HEK293T (cell line): ENCODE measurements around the gene PRDM10.
"Not testable (repeated sequence)": the region's sequence is repeated elsewhere in the genome, so short reads cannot be mapped to it uniquely, and the experiment has no call there.

Experiments used
- CTCF ChIA-PET: fragments of 350-600 bp; formaldehyde crosslinking; extraction: SDS; loops from one replicate; lab custom pipeline; 2021; ENCODE audit warnings: antibody characterized with exemption, inconsistent platforms; lab: Yijun Ruan, JAX
- POLR2A ChIA-PET: fragments of 350-600 bp; formaldehyde crosslinking; extraction: SDS; loops from one replicate; lab custom pipeline; 2020; ENCODE audit warnings: antibody characterized with exemption, inconsistent platforms; lab: Yijun Ruan, JAX
- DNase-seq: peaks from one replicate; pipeline ENCODE4 v3.0.0; 2012; ENCODE audit warnings: mixed read lengths; ENCODE audit errors: extremely low spot score
- ARNT ChIP-seq: fragments of 450-650 bp; IDR thresholded peaks from 2 replicates; pipeline ENCODE4 v1.6.1; 2017; ENCODE audit warnings: mild to moderate bottlenecking
- BHLHE40 ChIP-seq: fragments of 450-650 bp; IDR thresholded peaks from 2 replicates; pipeline ENCODE4 v1.6.1; 2016; ENCODE audit warnings: mild to moderate bottlenecking, moderate library complexity, borderline replicate concordance
- CTBP1 ChIP-seq: fragments of 450-650 bp; IDR thresholded peaks from 2 replicates; pipeline ENCODE4 v1.6.1; 2016; ENCODE audit warnings: borderline replicate concordance
- ELF4 ChIP-seq: fragments of 450-650 bp; IDR thresholded peaks from 2 replicates; pipeline ENCODE4 v1.6.1; 2017; ENCODE audit warnings: antibody characterized with exemption
- FOXA1 ChIP-seq: fragments of 450-650 bp; IDR thresholded peaks from 2 replicates; pipeline ENCODE4 v1.6.1; 2016; ENCODE audit warnings: mild to moderate bottlenecking
- FOXK2 ChIP-seq: fragments of 450-650 bp; IDR thresholded peaks from 2 replicates; pipeline ENCODE4 v1.6.1; 2016; ENCODE audit warnings: mild to moderate bottlenecking
- FOXM1 ChIP-seq: fragments of 450-650 bp; IDR thresholded peaks from 2 replicates; pipeline ENCODE4 v1.6.1; 2017; ENCODE audit warnings: mild to moderate bottlenecking, borderline replicate concordance
- HDGF ChIP-seq: fragments of 450-650 bp; IDR thresholded peaks from 2 replicates; pipeline ENCODE4 v1.6.1; 2017; ENCODE audit warnings: antibody characterized with exemption, borderline replicate concordance
- L3MBTL2 ChIP-seq: fragments of 450-650 bp; conservative IDR thresholded peaks from 2 replicates; pipeline ENCODE4 v1.6.1; 2016; ENCODE audit warnings: mild to moderate bottlenecking
- LEF1 ChIP-seq: fragments of 450-650 bp; IDR thresholded peaks from 2 replicates; pipeline ENCODE4 v1.6.1; 2017; ENCODE audit warnings: mild to moderate bottlenecking, borderline replicate concordance
- NFRKB ChIP-seq: fragments of 450-650 bp; IDR thresholded peaks from 2 replicates; pipeline ENCODE4 v1.6.1; 2016; ENCODE audit warnings: mild to moderate bottlenecking, moderate library complexity
- PKNOX1 ChIP-seq: fragments of 450-650 bp; IDR thresholded peaks from 2 replicates; pipeline ENCODE4 v1.6.1; 2016
- SP1 ChIP-seq: fragments of 450-650 bp; IDR thresholded peaks from 2 replicates; pipeline ENCODE4 v1.6.1; 2017
- SUZ12 ChIP-seq: fragments of 450-650 bp; IDR thresholded peaks from 2 replicates; pipeline ENCODE4 v1.6.1; 2016; ENCODE audit warnings: mild to moderate bottlenecking
- TARDBP ChIP-seq: fragments of 450-650 bp; IDR thresholded peaks from 2 replicates; pipeline ENCODE4 v1.6.1; 2016
- ZNF384 ChIP-seq: fragments of 450-650 bp; IDR thresholded peaks from 2 replicates; pipeline ENCODE4 v1.6.1; 2016

The PRDM10 gene

DNA sequence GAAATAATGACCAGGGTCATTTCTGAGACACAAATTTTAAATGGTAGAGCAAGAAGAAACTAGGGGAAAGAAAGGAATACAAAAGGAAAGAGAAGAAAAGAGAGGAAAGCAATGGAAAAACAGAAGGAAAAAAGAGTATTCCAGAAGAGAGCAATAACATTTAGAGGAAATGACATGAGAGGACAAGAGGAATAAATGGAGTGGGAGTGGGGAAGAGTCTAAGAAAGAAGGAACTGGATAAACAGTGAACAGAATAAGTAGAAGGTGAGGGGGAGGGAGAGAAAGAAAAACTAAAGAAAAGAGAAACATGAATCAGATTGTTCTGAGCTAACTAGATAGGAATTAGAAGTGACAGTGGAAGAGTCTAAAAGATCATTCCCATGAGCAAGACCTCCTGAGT is 28.4 kb downstream of the PRDM10 start:
- ChIA-PET POLR2A (no interaction called here), CTCF (no interaction called here)
- TF ChIP-seq TARDBP: no peak
- no peak for DNase-seq

- TF ChIP-seq BHLHE40 (no peak), LEF1 (no peak), FOXK2 (no peak), FOXM1 (no peak), NFRKB (no peak), ARNT (no peak), TARDBP (no peak), ELF4 (no peak), ZNF384 (no peak)
- DNase-seq: no peak
- CTCF ChIA-PET: no interaction called here
- POLR2A ChIA-PET: no interaction called here
Measured at GRCh38 chr11:129973809-129974208, 28.8 kb downstream of the PRDM10 start.

DNA sequence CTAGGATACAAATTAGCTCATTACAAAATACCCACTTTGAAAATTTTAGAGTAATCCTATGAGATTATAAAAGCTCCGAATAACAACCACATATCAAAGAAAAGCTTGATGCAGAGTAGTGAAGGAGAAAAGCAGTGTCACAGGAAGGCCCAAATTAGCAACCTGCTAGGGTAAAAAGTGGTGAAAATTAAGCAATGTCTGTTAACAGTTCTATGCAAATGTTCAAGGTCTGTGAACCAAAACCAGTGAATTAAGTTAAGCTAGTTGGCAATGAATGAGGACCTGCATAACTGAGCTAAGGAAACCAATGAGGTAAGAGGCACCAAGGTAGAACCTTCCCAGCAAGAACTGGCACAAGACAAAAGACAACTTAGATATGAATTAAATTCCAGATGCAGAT is 29.6 kb downstream of the PRDM10 start:
- TF ChIP-seq FOXM1 (no peak), PKNOX1 (no peak), CTBP1 (no peak), HDGF (no peak), TARDBP (no peak), SP1 (no peak), SUZ12 (no peak), ZNF384 (no peak), ARNT (no peak), ELF4 (no peak), LEF1 (no peak), FOXK2 (no peak), L3MBTL2 (no peak), BHLHE40 (no peak), FOXA1 (no peak)
- ChIA-PET POLR2A (interaction anchor here (0.7 to 1.1 kb wide), 2 partner anchors 22 to 29 kb away, joined by 3 read pairs; no protein-coding TSS in a partner anchor), CTCF (interaction anchor here (1.7 kb wide), 1 partner anchor 159 kb away, joined by 4 read pairs; no protein-coding TSS in a partner anchor)

GRCh38 chr11:129972611-129973010 is 30.0 kb downstream of the PRDM10 start:
- no peak for DNase-seq
- TF ChIP-seq BHLHE40: no peak
- TF ChIP-seq ARNT: no peak
- no peak for TF ChIP-seq L3MBTL2
- no peak for TF ChIP-seq CTBP1
- no peak for TF ChIP-seq ZNF384
- no peak for TF ChIP-seq ELF4
- no peak for TF ChIP-seq TARDBP
- no peak for TF ChIP-seq FOXK2
- ChIA-PET CTCF (interaction anchor here (1.7 kb wide), 1 partner anchor 160 kb away, joined by 4 read pairs; no protein-coding TSS in a partner anchor), POLR2A (interaction anchor here (0.7 to 1.1 kb wide), 2 partner anchors 22 to 29 kb away, joined by 3 read pairs; no protein-coding TSS in a partner anchor)

More for the DNA sequence above, 29.6 kb downstream of the PRDM10 start:
- DNase-seq: no peak

DNA sequence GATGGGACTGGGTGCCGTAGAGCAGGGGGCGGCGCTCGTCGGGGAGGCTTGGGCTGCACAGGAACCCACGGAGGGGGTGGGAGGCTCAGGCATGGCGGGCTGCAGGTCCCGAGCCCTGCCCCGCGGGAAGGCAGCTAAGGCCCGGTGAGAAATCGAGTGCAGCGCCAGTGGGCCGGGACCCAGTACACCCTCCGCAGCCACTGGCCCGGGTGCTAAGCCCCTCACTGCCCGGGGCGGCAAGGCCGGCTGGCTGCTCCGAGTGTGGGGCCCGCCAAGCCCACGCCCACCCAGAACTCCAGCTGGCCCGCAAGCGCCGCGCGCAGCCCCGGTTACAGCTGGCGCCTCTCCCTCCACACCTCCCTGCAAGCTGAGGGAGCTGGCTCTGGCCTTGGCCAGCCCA is 30.8 kb downstream of the PRDM10 start:
- ChIA-PET CTCF (interaction anchor here (0.6 to 1.7 kb wide), 2 partner anchors 59 to 160 kb away, joined by 3 to 4 read pairs; no protein-coding TSS in a partner anchor), POLR2A (interaction anchor here (1.1 kb wide), 1 partner anchor 30 kb away, joined by 3 read pairs; no protein-coding TSS in a partner anchor)
- not testable (repeated sequence) for DNase-seq

GRCh38 chr11:129969920-129970319 is 32.7 kb downstream of the PRDM10 start:
- TF ChIP-seq ELF4 (no peak), SUZ12 (no peak), BHLHE40 (no peak), ARNT (no peak), L3MBTL2 (no peak), FOXM1 (no peak), NFRKB (no peak), PKNOX1 (no peak), TARDBP (no peak), CTBP1 (no peak), HDGF (no peak), FOXK2 (no peak), FOXA1 (no peak)

GRCh38 chr11:129968591-129969419 is 33.8 kb downstream of the PRDM10 start:
- ChIA-PET CTCF (no interaction called here), POLR2A (interaction anchor here (0.9 kb wide), 1 partner anchor 103 kb away, joined by 4 read pairs; no protein-coding TSS in a partner anchor)
- no peak for DNase-seq
- TF ChIP-seq NFRKB (no peak), CTBP1 (no peak), HDGF (no peak), BHLHE40 (no peak), ELF4 (no peak), FOXK2 (no peak), LEF1 (no peak), ARNT (no peak), L3MBTL2 (no peak), SUZ12 (no peak)

More at GRCh38 chr11:129969920-129970319, 32.7 kb downstream of the PRDM10 start:
- no peak for DNase-seq
- ChIA-PET CTCF (no interaction called here), POLR2A (no interaction called here)
